Keratinocyte (primary cell): Measurements from ENCODE around the gene CTNNBL1. TPM values are rescaled to one million over a fixed set of nuclear protein-coding genes. Genes with fewer than 3 reads are reported as not detected.

Experiments
- DNase-seq: peaks from one replicate; pipeline ENCODE4 v3.0.0-alpha.2; 2011; ENCODE audit warnings: low read depth, missing footprints, low spot score
- FAIRE-seq: peaks from 2 replicates; lab custom pipeline; 2011; peaks lifted over from hg19 to GRCh38; lab: Jason Lieb, UNC
- H2AFZ ChIP-seq: 2 replicates; pipeline ENCODE4 v1.6.0; 2012; ENCODE audit warnings: low read length, control low read depth, inconsistent platforms; ENCODE audit not compliant: control insufficient read depth
- H3K27ac ChIP-seq: 2 replicates; pipeline ENCODE4 v1.5.1; 2011; ENCODE audit warnings: low read length; ENCODE audit not compliant: control insufficient read depth, insufficient read depth
- H3K27me3 ChIP-seq: 3 replicates; pipeline ENCODE4 v1.6.0; 2011; ENCODE audit warnings: low read length; ENCODE audit not compliant: control insufficient read depth, insufficient read depth; ENCODE audit errors: extremely low read depth
- H3K36me3 ChIP-seq, 2 experiments: 2 replicates in 1 of 2; 3 replicates in 1 of 2; pipeline ENCODE4 v1.5.1; 2011; ENCODE audit warnings: low read length in 2 of 2, mild to moderate bottlenecking in 1 of 2; ENCODE audit not compliant: control insufficient read depth in 2 of 2, insufficient read depth in 2 of 2; ENCODE audit errors: extremely low read depth in 1 of 2
- H3K4me1 ChIP-seq: 3 replicates; pipeline ENCODE4 v1.5.1; 2011; ENCODE audit warnings: low read length; ENCODE audit not compliant: control insufficient read depth, insufficient read depth; ENCODE audit errors: extremely low read depth
- H3K4me2 ChIP-seq: 3 replicates; pipeline ENCODE4 v1.6.0; 2011; ENCODE audit warnings: low read depth, low read length; ENCODE audit not compliant: control insufficient read depth, insufficient read depth; ENCODE audit errors: extremely low read depth
- H3K4me3 ChIP-seq, 3 experiments: fragments of 200-600 bp in 1 of 3; sonication (generic) in 1 of 3; 2 replicates in 2 of 3; 3 replicates in 1 of 3; pipeline ENCODE4 v1.5.1; 2011 to 2016; ENCODE audit warnings: low read length in 3 of 3, mild to moderate bottlenecking in 3 of 3, control low read depth in 2 of 3, inconsistent platforms in 1 of 3, low read depth in 1 of 3, mixed read lengths in 1 of 3, mixed run types in 1 of 3, moderate library complexity in 1 of 3; ENCODE audit not compliant: control insufficient read depth in 2 of 3, insufficient read depth in 2 of 3; ENCODE audit errors: extremely low read depth in 1 of 3
- H3K79me2 ChIP-seq: 2 replicates; pipeline ENCODE4 v1.6.0; 2012; ENCODE audit warnings: low read length; ENCODE audit not compliant: control insufficient read depth, insufficient read depth
- H3K9ac ChIP-seq: 3 replicates; pipeline ENCODE4 v1.6.0; 2011; ENCODE audit warnings: low read length; ENCODE audit not compliant: control insufficient read depth, insufficient read depth; ENCODE audit errors: extremely low read depth
- H3K9me1 ChIP-seq: 3 replicates; pipeline ENCODE4 v1.6.0; 2011; ENCODE audit warnings: low read length; ENCODE audit not compliant: control insufficient read depth, insufficient read depth; ENCODE audit errors: extremely low read depth
- H3K9me3 ChIP-seq: 2 replicates; pipeline ENCODE4 v1.5.1; 2012; ENCODE audit warnings: low read depth, low read length; ENCODE audit not compliant: control insufficient read depth
- H4K20me1 ChIP-seq: 3 replicates; pipeline ENCODE4 v1.6.0; 2011; ENCODE audit warnings: low read length; ENCODE audit not compliant: control insufficient read depth, insufficient read depth; ENCODE audit errors: extremely low read depth
- CTCF ChIP-seq, 3 experiments: IDR thresholded peaks in 1 of 3; conservative IDR thresholded peaks in 1 of 3; optimal IDR thresholded peaks in 1 of 3; 2 replicates in 2 of 3; 3 replicates in 1 of 3; pipeline versions ENCODE3 to v1.5.1; 2011; ENCODE audit warnings: low read length in 3 of 3, mild to moderate bottlenecking in 3 of 3, moderate library complexity in 2 of 3, control low read depth in 1 of 3, inconsistent platforms in 1 of 3; ENCODE audit not compliant: insufficient read depth in 2 of 3; ENCODE audit errors: extremely low read depth in 1 of 3
- EZH2 ChIP-seq: IDR thresholded peaks from one replicate; pipeline ENCODE4 v1.6.1; 2012; ENCODE audit warnings: inconsistent platforms, mild to moderate bottlenecking, low read length, moderate library complexity
- dilution Hi-C: fragments of 300-500 bp; cut with MboI; formaldehyde crosslinking; loops from one replicate; pipeline ENCODE4 v1.7.0; 2020; ENCODE audit warnings: low sequenced_read_pairs; ENCODE audit not compliant: extremely low pct_ligation_motif_present
- polyA plus RNA-seq, 5 experiments: library from polyadenylated mRNA; depleted of rRNA in 3 of 5; stranded (reverse) in 3 of 5; stranded (forward) in 1 of 5; unstranded in 1 of 5; fragments of >200 nt; gene quantifications; 1 replicate in 1 of 5; 2 replicates in 3 of 5; 3 replicates in 1 of 5; pipeline versions ENCODE4 v1.2.1 to v1.2.3, GENCODE V29; 2011 to 2012; ENCODE audit warnings: missing spikeins in 2 of 5, low read depth in 1 of 5, low replicate concordance in 1 of 5

The CTNNBL1 gene
- polyA plus RNA-seq, 1 donor (not counting 4 experiments of a cell fraction or from before 2014, with no cell fraction given), result 37.0 TPM

GRCh38 chr20:37845241-37845681 is 151.4 kb downstream of the CTNNBL1 start:
- FAIRE-seq, result no peak
- Histone ChIP-seq H3K9me3 (no peaks in the 10 kb centered on the region), H3K4me2 (no peak overlapping the region), H3K36me3 (peaks cover 14 to 18% of the 10 kb centered on the region in 2 experiments), H3K79me2 (no peaks in the 10 kb centered on the region), H3K4me1 (no peaks in the 10 kb centered on the region), H2AFZ (no peak overlapping the region), H3K9ac (no peak overlapping the region), H3K4me3 (no peak overlapping the region), H4K20me1 (no peaks in the 10 kb centered on the region), H3K27ac (no peak overlapping the region), H3K9me1 (no peaks in the 10 kb centered on the region), H3K27me3 (no peaks in the 10 kb centered on the region)
- TF ChIP-seq CTCF (optimal IDR thresholded peaks at IDR 0.05 in 1 of 3, IDR thresholded peaks at IDR 0.05 in 1 of 3, conservative IDR thresholded peaks at IDR 0.05 in 1 of 3; ENCODE audit: extremely low read depth in 1 of 3, insufficient read depth in 2 of 3, low read length in 3 of 3) (no peak), EZH2 (no peak)
- dilution Hi-C loops, result no loop called here
- no peak for DNase-seq

DNA sequence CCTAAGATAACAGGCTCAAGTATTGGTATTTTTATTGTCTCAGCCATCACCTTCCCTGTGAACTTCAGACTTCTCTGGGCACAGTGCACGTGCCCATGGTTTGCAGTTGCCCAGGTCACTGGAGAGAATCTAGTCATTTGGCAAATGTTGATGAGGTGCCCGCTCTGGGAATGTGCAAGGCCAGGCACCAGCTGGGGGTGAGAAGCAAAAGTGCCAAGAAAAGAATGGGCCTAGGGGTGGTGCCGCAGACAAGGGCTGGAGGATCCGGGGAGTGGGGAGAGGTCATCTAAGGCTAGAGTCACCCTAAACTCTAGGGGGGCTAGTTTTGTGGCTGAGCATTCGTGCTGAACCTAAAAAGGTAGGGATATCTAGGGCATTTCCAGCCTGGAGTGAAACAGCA is 152.0 kb downstream of the CTNNBL1 start:
- no peak overlapping the region for H3K27ac ChIP-seq
- no peak for DNase-seq
- H3K9me1 ChIP-seq, result no peaks in the 10 kb centered on the region
- dilution Hi-C loops, result no loop called here
- no peaks in the 10 kb centered on the region for H3K27me3 ChIP-seq
- peaks cover 18 to 20% of the 10 kb centered on the region in 2 experiments for H3K36me3 ChIP-seq
- H2AFZ ChIP-seq, result no peak overlapping the region
- no peak for TF ChIP-seq CTCF (optimal IDR thresholded peaks at IDR 0.05 in 1 of 3, IDR thresholded peaks at IDR 0.05 in 1 of 3, conservative IDR thresholded peaks at IDR 0.05 in 1 of 3; ENCODE audit: extremely low read depth in 1 of 3, insufficient read depth in 2 of 3, low read length in 3 of 3)
- TF ChIP-seq EZH2, result no peak
- H3K4me1 ChIP-seq, result no peaks in the 10 kb centered on the region
- H4K20me1 ChIP-seq, result no peaks in the 10 kb centered on the region
- no peak overlapping the region for H3K4me3 ChIP-seq
- no peak for FAIRE-seq
- no peak overlapping the region for H3K9ac ChIP-seq
- H3K4me2 ChIP-seq, result no peak overlapping the region
- no peaks in the 10 kb centered on the region for H3K9me3 ChIP-seq
- H3K79me2 ChIP-seq, result no peaks in the 10 kb centered on the region
